Measurements from ENCODE around the gene FLOT2.

- TF ChIP-seq, protein P1, sequence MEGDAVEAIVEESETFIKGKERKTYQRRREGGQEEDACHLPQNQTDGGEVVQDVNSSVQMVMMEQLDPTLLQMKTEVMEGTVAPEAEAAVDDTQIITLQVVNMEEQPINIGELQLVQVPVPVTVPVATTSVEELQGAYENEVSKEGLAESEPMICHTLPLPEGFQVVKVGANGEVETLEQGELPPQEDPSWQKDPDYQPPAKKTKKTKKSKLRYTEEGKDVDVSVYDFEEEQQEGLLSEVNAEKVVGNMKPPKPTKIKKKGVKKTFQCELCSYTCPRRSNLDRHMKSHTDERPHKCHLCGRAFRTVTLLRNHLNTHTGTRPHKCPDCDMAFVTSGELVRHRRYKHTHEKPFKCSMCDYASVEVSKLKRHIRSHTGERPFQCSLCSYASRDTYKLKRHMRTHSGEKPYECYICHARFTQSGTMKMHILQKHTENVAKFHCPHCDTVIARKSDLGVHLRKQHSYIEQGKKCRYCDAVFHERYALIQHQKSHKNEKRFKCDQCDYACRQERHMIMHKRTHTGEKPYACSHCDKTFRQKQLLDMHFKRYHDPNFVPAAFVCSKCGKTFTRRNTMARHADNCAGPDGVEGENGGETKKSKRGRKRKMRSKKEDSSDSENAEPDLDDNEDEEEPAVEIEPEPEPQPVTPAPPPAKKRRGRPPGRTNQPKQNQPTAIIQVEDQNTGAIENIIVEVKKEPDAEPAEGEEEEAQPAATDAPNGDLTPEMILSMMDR (optimal IDR thresholded peaks at IDR 0.05 in 1 of 3, IDR thresholded peaks at IDR 0.05 in 1 of 3, conservative IDR thresholded peaks at IDR 0.05 in 1 of 3; ENCODE audit: extremely low read depth in 1 of 3, insufficient read depth in 2 of 3, low read length in 3 of 3), result no peak
- TF ChIP-seq EZH2 (IDR thresholded peaks at IDR 0.05; ENCODE audit: low read length), result no peak
Measured at GRCh38 chr17:28878158-28878910, 19.2 kb downstream of the FLOT2 start.

All from keratinocyte (primary cell).